ENCODE results near the gene COL6A6. TPM values are rescaled to one million over a fixed set of nuclear protein-coding genes. Genes with fewer than 3 reads are reported as not detected.

COL6A6 gene
- total RNA-seq, result under 1 TPM in 3 of 4 donors, not detected in 1; 0.24 to 0.67 (median 0.45) TPM

- Histone ChIP-seq H3K4me1 (no peaks in the 10 kb centered on the region), H3K9me3 (no peaks in the 10 kb centered on the region), H3K27me3 (no peaks in the 10 kb centered on the region), H3K27ac (no peak within 1 kb of the TSS), H3K36me3 (no peaks in the 10 kb centered on the region), H3K4me3 (replicated peaks in 1 of 3) (no peak within 1 kb of the TSS)
- intact Hi-C loops (cut with DNase I), result no loop called here
- no peak for DNase-seq
- WGBS, 2 donors, result 5 to 7% methylated on average over 17 to 28 of the region's 58 CpGs
- TF ChIP-seq CTCF (IDR thresholded peaks at IDR 0.05), result no peak
- no peak for TF ChIP-seq POLR2A (IDR thresholded peaks at IDR 0.05)
Observed at GRCh38 chr3:130516645-130517512, at the start of gene COL6A6. TSS of gene COL6A6 (plus strand) at chr3:130517177. CDS start at chr3:130560365, 43,188 bp downstream.

GRCh38 chr3:130468311-130468710, 48.7 kb upstream of the COL6A6 start:
- intact Hi-C loops (cut with DNase I), result no loop called here

GRCh38 chr3:130470126-130470525, 46.9 kb upstream of the COL6A6 start:
- DNase-seq, result peak in 1 of 2 donors; percentile 17
- 30 to 33% methylated on average over 3 of the region's 3 CpGs for WGBS, 2 donors
- TF ChIP-seq POLR2A (IDR thresholded peaks at IDR 0.05) (no peak), CTCF (IDR thresholded peaks at IDR 0.05) (no peak)

More at GRCh38 chr3:130468311-130468710, 48.7 kb upstream of the COL6A6 start:
- Histone ChIP-seq H3K27me3 (no peaks in the 10 kb centered on the region), H3K4me3 (replicated peaks in 1 of 3) (no peak overlapping the region), H3K4me1 (no peaks in the 10 kb centered on the region), H3K9me3 (no peaks in the 10 kb centered on the region), H3K27ac (no peak overlapping the region), H3K36me3 (no peaks in the 10 kb centered on the region)
- DNase-seq, result no peak
- TF ChIP-seq POLR2A (IDR thresholded peaks at IDR 0.05) (no peak), CTCF (IDR thresholded peaks at IDR 0.05) (no peak)
- WGBS, 2 donors, result 95 to 96% methylated on average over 1 of the region's 1 CpG

GRCh38 chr3:130473416-130473815, 43.6 kb upstream of the COL6A6 start:
- H3K4me3 ChIP-seq (replicated peaks in 1 of 3), result no peak overlapping the region
- no peaks in the 10 kb centered on the region for H3K4me1 ChIP-seq
- peak overlapping the region in 1 of 3 donors; percentile 36 for H3K27ac ChIP-seq
- no peaks in the 10 kb centered on the region for H3K27me3 ChIP-seq
- no peaks in the 10 kb centered on the region for H3K36me3 ChIP-seq
- peak in 1 of 2 donors; percentile 8 for DNase-seq
- WGBS, 2 donors, result 37 to 66% methylated on average over 2 of the region's 2 CpGs
- H3K9me3 ChIP-seq, result no peaks in the 10 kb centered on the region
- intact Hi-C loops (cut with DNase I), result no loop called here
- TF ChIP-seq POLR2A (IDR thresholded peaks at IDR 0.05) (no peak), CTCF (IDR thresholded peaks at IDR 0.05) (no peak)

More at GRCh38 chr3:130470126-130470525, 46.9 kb upstream of the COL6A6 start:
- Histone ChIP-seq H3K4me3 (replicated peaks in 1 of 3) (no peak overlapping the region), H3K27me3 (no peaks in the 10 kb centered on the region), H3K36me3 (no peaks in the 10 kb centered on the region), H3K9me3 (no peaks in the 10 kb centered on the region), H3K4me1 (no peaks in the 10 kb centered on the region), H3K27ac (no peak overlapping the region)
- intact Hi-C loops (cut with DNase I), result no loop called here

- no peaks in the 10 kb centered on the region for H3K9me3 ChIP-seq
- H3K4me3 ChIP-seq (replicated peaks in 1 of 3), result no peak overlapping the region
- no peak for TF ChIP-seq POLR2A (IDR thresholded peaks at IDR 0.05)
- TF ChIP-seq CTCF (IDR thresholded peaks at IDR 0.05), result peak in 4 of 6 experiments; percentile 13 to 55 (median 48)
- peak; percentile 35 to 36 for DNase-seq
- intact Hi-C loops (cut with DNase I), result no loop called here
- H3K4me1 ChIP-seq, result no peaks in the 10 kb centered on the region
- WGBS, 2 donors, result 20 to 25% methylated on average over 4 of the region's 4 CpGs
- no peak overlapping the region for H3K27ac ChIP-seq
- H3K36me3 ChIP-seq, result no peaks in the 10 kb centered on the region
- no peaks in the 10 kb centered on the region for H3K27me3 ChIP-seq
Observed at GRCh38 chr3:130480736-130481135, 36.2 kb upstream of the COL6A6 start.

Data from thyroid gland (tissue), 4 donors.